ENCODE measurements around the gene GPD2. TPM values are rescaled to one million over a fixed set of nuclear protein-coding genes. Genes with fewer than 3 reads are reported as not detected.
"Not testable (repeated sequence)": the region's sequence is repeated elsewhere in the genome, so short reads cannot be mapped to it uniquely, and the experiment has no call there.

Gene GPD2
- total RNA-seq, 6 experiments from 2014 or later, result 44.4 to 69.8 (median 55.7) TPM

GRCh38 chr2:156600196-156600595 is 164.0 kb downstream of the GPD2 start:
- Mint-ChIP-seq H3K4me1 (ENCODE audit: low read depth) (no peaks in the 10 kb centered on the region), H3K27ac (no peak overlapping the region), H3K36me3 (ENCODE audit: low read depth) (no peaks in the 10 kb centered on the region), H3K9me3 (no peaks in the 10 kb centered on the region), H3K4me3 (no peak overlapping the region), H3K27me3 (ENCODE audit: insufficient read depth) (peaks cover 1% of the 10 kb centered on the region; the same call in 1 of the 2 replicates)
- DNase-seq, result no peak
- no peak for TF ChIP-seq CTCF (IDR thresholded peaks at IDR 0.05)

- H3K4me3 Mint-ChIP-seq, result peak overlapping the region; percentile 17; the same call in 1 of the 2 replicates
- no peaks in the 10 kb centered on the region for H3K4me1 Mint-ChIP-seq (ENCODE audit: low read depth)
- no peak for DNase-seq
- no peaks in the 10 kb centered on the region for H3K36me3 Mint-ChIP-seq (ENCODE audit: low read depth)
- no peak overlapping the region for H3K27ac Mint-ChIP-seq
- H3K27me3 Mint-ChIP-seq (ENCODE audit: insufficient read depth), result no peaks in the 10 kb centered on the region
- no peaks in the 10 kb centered on the region for H3K9me3 Mint-ChIP-seq
- TF ChIP-seq CTCF (IDR thresholded peaks at IDR 0.05), result no peak
Observed at GRCh38 chr2:156601855-156602551, 165.8 kb downstream of the GPD2 start.

- Mint-ChIP-seq H3K4me3 (no peak overlapping the region), H3K27ac (no peak overlapping the region), H3K9me3 (no peaks in the 10 kb centered on the region), H3K27me3 (ENCODE audit: insufficient read depth) (no peaks in the 10 kb centered on the region), H3K4me1 (ENCODE audit: low read depth) (no peaks in the 10 kb centered on the region), H3K36me3 (ENCODE audit: low read depth) (no peaks in the 10 kb centered on the region)
- no peak for DNase-seq
- no peak for TF ChIP-seq CTCF (IDR thresholded peaks at IDR 0.05)
Observed at GRCh38 chr2:156602552-156602933, 166.4 kb downstream of the GPD2 start.

- no peak for TF ChIP-seq CTCF (IDR thresholded peaks at IDR 0.05)
- Mint-ChIP-seq H3K4me1 (ENCODE audit: low read depth) (no peaks in the 10 kb centered on the region), H3K9me3 (no peaks in the 10 kb centered on the region), H3K27me3 (ENCODE audit: insufficient read depth) (no peaks in the 10 kb centered on the region; the same call in 1 of the 2 replicates), H3K36me3 (ENCODE audit: low read depth) (no peaks in the 10 kb centered on the region), H3K27ac (no peak overlapping the region), H3K4me3 (no peak overlapping the region)
- DNase-seq, result no peak
Observed at GRCh38 chr2:156615836-156616322, 179.7 kb downstream of the GPD2 start.

- not testable (repeated sequence) for H3K4me1 Mint-ChIP-seq (ENCODE audit: low read depth); H3K9me3 Mint-ChIP-seq; DNase-seq; H3K4me3 Mint-ChIP-seq; H3K27me3 Mint-ChIP-seq (ENCODE audit: insufficient read depth); H3K27ac Mint-ChIP-seq; H3K36me3 Mint-ChIP-seq (ENCODE audit: low read depth)
Observed at GRCh38 chr2:156618071-156618470, 181.9 kb downstream of the GPD2 start.

- no peaks in the 10 kb centered on the region for H3K36me3 Mint-ChIP-seq (ENCODE audit: low read depth)
- no peak overlapping the region for H3K4me3 Mint-ChIP-seq
- H3K27me3 Mint-ChIP-seq (ENCODE audit: insufficient read depth), result no peaks in the 10 kb centered on the region; the same call in 1 of the 2 replicates
- no peak for DNase-seq
- H3K27ac Mint-ChIP-seq, result no peak overlapping the region
- no peaks in the 10 kb centered on the region for H3K4me1 Mint-ChIP-seq (ENCODE audit: low read depth)
- no peak for TF ChIP-seq CTCF (IDR thresholded peaks at IDR 0.05)
- H3K9me3 Mint-ChIP-seq, result no peaks in the 10 kb centered on the region
Observed at GRCh38 chr2:156619021-156619539, 182.9 kb downstream of the GPD2 start.

All from HFFc6 (cell line).